Thyroid gland (tissue), 4 donors: Measurements from ENCODE around the gene PARP8. TPM values are rescaled to one million over a fixed set of nuclear protein-coding genes. Genes with fewer than 3 reads are reported as not detected.

Source experiments
- DNase-seq, 2 donors: peaks; one replicate each; pipeline ENCODE4 v3.0.0-alpha.2; 2019
- H3K27ac ChIP-seq, 3 donors: fragments of 200-600 bp; sonication (generic); 1 replicate in 2 of 3; 2 replicates in 1 of 3; pipeline ENCODE4 v1.5.1; 2016 to 2019; ENCODE audit warnings: mild to moderate bottlenecking in 1 of 3, moderate library complexity in 1 of 3
- H3K27me3 ChIP-seq: fragments of 200-600 bp; sonication (generic); one replicate; pipeline ENCODE4 v1.5.1; 2019
- H3K36me3 ChIP-seq, 2 donors: fragments of 200-600 bp; sonication (generic); one replicate each; pipeline ENCODE4 v1.5.1; 2016 to 2019
- H3K4me1 ChIP-seq, 2 donors: fragments of 200-600 bp; sonication (generic); one replicate each; pipeline ENCODE4 v1.5.1; 2017 to 2019
- H3K4me3 ChIP-seq, 3 donors: fragments of 200-600 bp; sonication (generic); replicated peaks in 1 of 3; 1 replicate in 2 of 3; 2 replicates in 1 of 3; pipeline ENCODE4 v1.5.1; 2016; ENCODE audit warnings: mild to moderate bottlenecking in 1 of 3
- H3K9me3 ChIP-seq: fragments of 200-600 bp; sonication (generic); one replicate; pipeline ENCODE4 v1.5.1; 2017
- CTCF ChIP-seq, 6 experiments: fragments of 200-600 bp in 3 of 6; fragments of 450-650 bp in 3 of 6; sonication (generic) in 3 of 6; IDR thresholded peaks; one replicate each; pipeline ENCODE4 v1.5.1; 2016 to 2019; ENCODE audit warnings: antibody characterized with exemption in 6 of 6, mild to moderate bottlenecking in 2 of 6, inconsistent platforms in 1 of 6, moderate library complexity in 1 of 6
- POLR2A ChIP-seq, 2 donors: fragments of 450-650 bp; IDR thresholded peaks; one replicate each; pipeline ENCODE4 v1.6.1; 2017; ENCODE audit warnings: antibody characterized with exemption in 2 of 2, mild to moderate bottlenecking in 2 of 2, moderate library complexity in 1 of 2
- WGBS, 2 donors: methylation state at CpG; one replicate each; pipeline ENCODE4 v1.1.5; 2017; 5-methylcytosine and 5-hydroxymethylcytosine counted together
- intact Hi-C: fragments of 100-400 bp; cut with DNase I; formaldehyde crosslinking; loops from one replicate; pipeline ENCODE4 v1.15.1; 2023
- total RNA-seq, 4 donors: library from RNA; depleted of rRNA; stranded (reverse); fragments of >200 nt; gene quantifications; one replicate each; pipeline ENCODE4 v1.2.3, GENCODE V29; 2016

The PARP8 gene
- total RNA-seq, 4 donors from 2014 or later = 71.2 to 151 (median 107) TPM

- H3K27ac ChIP-seq = no peak overlapping the region
- H3K9me3 ChIP-seq = no peaks in the 10 kb centered on the region
- intact Hi-C loops = no loop called here
- H3K4me1 ChIP-seq = no peaks in the 10 kb centered on the region
- no peak overlapping the region for H3K4me3 ChIP-seq
- 69 to 79% methylated on average over 3 of the region's 3 CpGs for WGBS, 2 donors
- H3K27me3 ChIP-seq = no peaks in the 10 kb centered on the region
- no peak for DNase-seq
- TF ChIP-seq CTCF (IDR thresholded peaks at IDR 0.05) = no peak
- no peak for TF ChIP-seq POLR2A (IDR thresholded peaks at IDR 0.05)
- no peaks in the 10 kb centered on the region for H3K36me3 ChIP-seq
Measured at GRCh38 chr5:50867140-50867539, 200.7 kb downstream of the PARP8 start.

- Histone ChIP-seq H3K9me3 (no peaks in the 10 kb centered on the region), H3K27me3 (no peaks in the 10 kb centered on the region), H3K27ac (no peak overlapping the region), H3K36me3 (no peaks in the 10 kb centered on the region), H3K4me3 (no peak overlapping the region), H3K4me1 (no peaks in the 10 kb centered on the region)
- DNase-seq = no peak
- 70 to 74% methylated on average over 2 of the region's 2 CpGs for WGBS, 2 donors
- intact Hi-C loops = no loop called here
- TF ChIP-seq CTCF (IDR thresholded peaks at IDR 0.05) (no peak), POLR2A (IDR thresholded peaks at IDR 0.05) (no peak)
Measured at GRCh38 chr5:50873595-50874277, 207.3 kb downstream of the PARP8 start.

- 75 to 76% methylated on average over 6 of the region's 6 CpGs for WGBS, 2 donors
- H3K9me3 ChIP-seq = no peaks in the 10 kb centered on the region
- H3K27me3 ChIP-seq = no peaks in the 10 kb centered on the region
- no peaks in the 10 kb centered on the region for H3K36me3 ChIP-seq
- TF ChIP-seq POLR2A (IDR thresholded peaks at IDR 0.05) (no peak), CTCF (IDR thresholded peaks at IDR 0.05) (no peak)
- intact Hi-C loops = no loop called here
- no peak overlapping the region for H3K4me3 ChIP-seq
- no peak for DNase-seq
- no peak overlapping the region for H3K27ac ChIP-seq
- H3K4me1 ChIP-seq = peaks cover 0 to 2% of the 10 kb centered on the region in 2 donors
Measured at GRCh38 chr5:50874306-50875001, 208.0 kb downstream of the PARP8 start.

- Histone ChIP-seq H3K4me3 (no peak overlapping the region), H3K9me3 (no peaks in the 10 kb centered on the region), H3K4me1 (peaks cover 4 to 7% of the 10 kb centered on the region in 2 donors), H3K36me3 (no peaks in the 10 kb centered on the region), H3K27ac (no peak overlapping the region), H3K27me3 (no peaks in the 10 kb centered on the region)
- TF ChIP-seq CTCF (IDR thresholded peaks at IDR 0.05) = no peak
- no peak for TF ChIP-seq POLR2A (IDR thresholded peaks at IDR 0.05)
- no peak for DNase-seq
- intact Hi-C loops = no loop called here
- WGBS, 2 donors = 94 to 97% methylated on average over 1 of the region's 1 CpG
Measured at GRCh38 chr5:50875002-50875344, 208.5 kb downstream of the PARP8 start.

- 72 to 84% methylated on average over 2 of the region's 2 CpGs for WGBS, 2 donors
- H3K4me3 ChIP-seq = no peak overlapping the region
- peaks cover 4 to 10% of the 10 kb centered on the region in 2 donors for H3K4me1 ChIP-seq
- no peaks in the 10 kb centered on the region for H3K36me3 ChIP-seq
- H3K9me3 ChIP-seq = no peaks in the 10 kb centered on the region
- intact Hi-C loops = no loop called here
- no peak overlapping the region for H3K27ac ChIP-seq
- H3K27me3 ChIP-seq = no peaks in the 10 kb centered on the region
- no peak for DNase-seq
- TF ChIP-seq POLR2A (IDR thresholded peaks at IDR 0.05) = no peak
- TF ChIP-seq CTCF (IDR thresholded peaks at IDR 0.05) = no peak
Measured at GRCh38 chr5:50878470-50878869, 212.0 kb downstream of the PARP8 start.
